NCI-H2081 treated with DMSO at 0.1 percent for 48 hours (cell line): Measurements from ENCODE around the gene ZBTB45.

Source experiments
- DNase-seq: peaks from one replicate; lab custom pipeline; 2025; lab: John Stamatoyannopoulos, UW

Gene ZBTB45

GRCh38 chr19:58538257-58539168 lies 18.9 kb upstream of the ZBTB45 start:
- DNase-seq = no peak

GRCh38 chr19:58536852-58537798 lies 17.5 kb upstream of the ZBTB45 start:
- DNase-seq = no peak

GRCh38 chr19:58535857-58536256 lies 16.2 kb upstream of the ZBTB45 start:
- no peak for DNase-seq

GRCh38 chr19:58531034-58531840 lies 11.6 kb upstream of the ZBTB45 start:
- DNase-seq = no peak

GRCh38 chr19:58529405-58529804 lies 9.8 kb upstream of the ZBTB45 start:
- no peak for DNase-seq

GRCh38 chr19:58522709-58523108 lies 3.1 kb upstream of the ZBTB45 start:
- DNase-seq = no peak

- no peak for DNase-seq
Measured at GRCh38 chr19:58521651-58522050, 2.0 kb upstream of the ZBTB45 start.

- DNase-seq = no peak
Measured at GRCh38 chr19:58520257-58520599, 618 bp upstream of the ZBTB45 start.

- no peak for DNase-seq
Measured at GRCh38 chr19:58519087-58519354, 589 bp downstream of the ZBTB45 start.

GRCh38 chr19:58518256-58519086 lies 1.1 kb downstream of the ZBTB45 start:
- no peak for DNase-seq

- no peak for DNase-seq
Measured at GRCh38 chr19:58516964-58517833, 2.4 kb downstream of the ZBTB45 start.

GRCh38 chr19:58516246-58516836 lies 3.3 kb downstream of the ZBTB45 start:
- no peak for DNase-seq

GRCh38 chr19:58515259-58515658 lies 4.4 kb downstream of the ZBTB45 start:
- no peak for DNase-seq

- no peak for DNase-seq
Measured at GRCh38 chr19:58514564-58515022, 5.0 kb downstream of the ZBTB45 start.

GRCh38 chr19:58513694-58514563 lies 5.7 kb downstream of the ZBTB45 start:
- DNase-seq = peak; percentile 63

- DNase-seq = no peak
Measured at GRCh38 chr19:58513213-58513693, 6.4 kb downstream of the ZBTB45 start.

GRCh38 chr19:58511353-58512208 lies 8.0 kb downstream of the ZBTB45 start, which contains the start of gene SLC27A5:
TSS of gene SLC27A5 (minus strand) at chr19:58511992. CDS start at chr19:58511955, 37 bp downstream.
- DNase-seq = no peak
